NB4 (cell line): Measurements from ENCODE around the gene SH3D19.
"Not testable (repeated sequence)": the region's sequence is repeated elsewhere in the genome, so short reads cannot be mapped to it uniquely, and the experiment has no call there.

ENCODE experiments used
- TF ChIP-seq, protein P1 (sequence below): IDR thresholded peaks from one replicate; pipeline ENCODE4 v1.5.1; 2012; ENCODE audit warnings: low read depth, low read length
- TF ChIP-seq, protein P2 (sequence below): IDR thresholded peaks from 2 replicates; pipeline ENCODE4 v1.6.1; 2011; ENCODE audit warnings: low read depth, low read length

DNA sequence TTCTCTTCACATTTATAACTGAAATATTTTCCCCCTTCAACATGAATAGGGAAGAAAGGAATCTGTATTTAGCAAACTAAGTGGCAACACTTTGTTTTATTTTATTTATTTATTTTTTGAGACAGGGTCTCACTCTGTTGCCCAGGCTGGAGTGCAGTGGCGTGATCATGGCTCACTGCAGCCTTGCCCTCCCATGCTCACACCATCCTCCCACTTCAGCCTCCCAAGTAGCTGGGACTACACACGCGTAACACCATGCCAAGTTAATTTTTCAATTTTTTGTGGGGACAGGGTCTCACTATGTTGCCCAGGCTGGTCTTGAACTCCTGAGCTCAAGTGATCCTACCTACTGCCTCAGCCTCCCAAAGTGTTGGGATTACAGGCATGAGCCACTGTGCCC lies 189.4 kb downstream of the SH3D19 start:
- TF ChIP-seq, protein P1, sequence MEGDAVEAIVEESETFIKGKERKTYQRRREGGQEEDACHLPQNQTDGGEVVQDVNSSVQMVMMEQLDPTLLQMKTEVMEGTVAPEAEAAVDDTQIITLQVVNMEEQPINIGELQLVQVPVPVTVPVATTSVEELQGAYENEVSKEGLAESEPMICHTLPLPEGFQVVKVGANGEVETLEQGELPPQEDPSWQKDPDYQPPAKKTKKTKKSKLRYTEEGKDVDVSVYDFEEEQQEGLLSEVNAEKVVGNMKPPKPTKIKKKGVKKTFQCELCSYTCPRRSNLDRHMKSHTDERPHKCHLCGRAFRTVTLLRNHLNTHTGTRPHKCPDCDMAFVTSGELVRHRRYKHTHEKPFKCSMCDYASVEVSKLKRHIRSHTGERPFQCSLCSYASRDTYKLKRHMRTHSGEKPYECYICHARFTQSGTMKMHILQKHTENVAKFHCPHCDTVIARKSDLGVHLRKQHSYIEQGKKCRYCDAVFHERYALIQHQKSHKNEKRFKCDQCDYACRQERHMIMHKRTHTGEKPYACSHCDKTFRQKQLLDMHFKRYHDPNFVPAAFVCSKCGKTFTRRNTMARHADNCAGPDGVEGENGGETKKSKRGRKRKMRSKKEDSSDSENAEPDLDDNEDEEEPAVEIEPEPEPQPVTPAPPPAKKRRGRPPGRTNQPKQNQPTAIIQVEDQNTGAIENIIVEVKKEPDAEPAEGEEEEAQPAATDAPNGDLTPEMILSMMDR, result not testable (repeated sequence)
- TF ChIP-seq, protein P2, sequence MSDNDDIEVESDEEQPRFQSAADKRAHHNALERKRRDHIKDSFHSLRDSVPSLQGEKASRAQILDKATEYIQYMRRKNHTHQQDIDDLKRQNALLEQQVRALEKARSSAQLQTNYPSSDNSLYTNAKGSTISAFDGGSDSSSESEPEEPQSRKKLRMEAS, result not testable (repeated sequence)
